Type B pancreatic cell (in vitro differentiated cells): Measurements from ENCODE around the gene DDHD1. TPM values are rescaled to one million over a fixed set of nuclear protein-coding genes. Genes with fewer than 3 reads are reported as not detected.

Experiments
- DNase-seq: peaks from one replicate; pipeline ENCODE4 v3.0.0; 2021; ENCODE audit warnings: mixed read lengths; ENCODE audit not compliant: unreplicated experiment; ENCODE audit errors: extremely low spot score
- H3K27ac Mint-ChIP-seq: 2 replicates; pipeline ENCODE4 v1.8.0; 2021; ENCODE audit warnings: mild to moderate bottlenecking, mixed read lengths
- H3K27me3 Mint-ChIP-seq: 2 replicates; pipeline ENCODE4 v1.8.0; 2021; ENCODE audit warnings: mixed read lengths
- H3K36me3 Mint-ChIP-seq: 2 replicates; pipeline ENCODE4 v1.8.0; 2021; ENCODE audit warnings: mixed read lengths
- H3K4me1 Mint-ChIP-seq: one replicate; pipeline ENCODE4 v1.8.0; 2021; ENCODE audit warnings: mixed read lengths; ENCODE audit not compliant: unreplicated experiment
- H3K4me3 Mint-ChIP-seq: 2 replicates; pipeline ENCODE4 v1.8.0; 2021; ENCODE audit warnings: mild to moderate bottlenecking, mixed read lengths
- H3K9me3 Mint-ChIP-seq: 2 replicates; pipeline ENCODE4 v1.8.0; 2021; ENCODE audit warnings: mixed read lengths
- CTCF ChIP-seq: fragments of 200-600 bp; sonication (generic); conservative IDR thresholded peaks from 2 replicates; pipeline ENCODE4 v1.5.0; 2021; ENCODE audit warnings: antibody characterized with exemption, mild to moderate bottlenecking
- total RNA-seq: library from RNA; stranded (reverse); gene quantifications from 2 replicates; pipeline ENCODE4 v1.2.1, GENCODE V29; 2021; ENCODE audit warnings: low replicate concordance

Gene DDHD1
- total RNA-seq, 1 donor from 2014 or later, result 19.1 TPM

DNA sequence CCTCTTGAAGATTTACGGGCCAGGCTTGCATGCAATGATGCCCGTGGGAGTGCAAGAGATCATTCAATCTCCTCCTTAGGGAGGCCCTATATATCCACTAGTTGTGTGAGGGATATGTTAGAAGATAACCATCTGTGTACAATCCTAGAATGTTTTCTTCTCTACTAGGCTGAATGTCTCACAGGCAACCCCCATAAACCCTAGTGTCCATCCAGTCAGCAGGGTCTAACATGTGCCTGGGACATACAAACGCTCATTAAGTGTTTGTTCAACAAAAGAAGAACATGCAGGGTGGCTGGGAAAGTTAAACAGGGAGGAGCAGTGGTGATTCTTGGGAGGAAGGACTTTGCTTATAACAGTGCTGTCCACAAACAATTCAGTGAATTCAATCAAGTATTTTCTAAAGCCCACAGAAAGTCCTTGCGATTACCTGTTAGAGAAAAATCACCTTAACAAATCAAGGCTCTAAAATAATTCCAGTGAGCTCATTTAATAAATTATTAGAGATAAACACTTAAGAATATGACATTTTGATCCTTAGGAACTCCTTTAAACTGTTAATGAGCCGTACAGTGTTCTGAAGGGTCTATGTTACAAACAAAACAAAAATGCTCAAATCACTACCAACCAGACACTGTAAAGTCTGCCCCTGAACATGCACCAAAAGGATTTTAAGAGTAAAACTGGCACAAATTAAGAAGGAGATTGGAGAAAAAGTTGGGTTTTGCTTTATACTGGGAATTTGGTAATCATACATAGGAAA, 105.6 kb downstream of the DDHD1 start:
- no peak for DNase-seq
- Mint-ChIP-seq H3K27me3 (no peaks in the 10 kb centered on the region), H3K9me3 (no peaks in the 10 kb centered on the region), H3K27ac (no peak overlapping the region), H3K4me3 (no peak overlapping the region), H3K4me1 (no peaks in the 10 kb centered on the region), H3K36me3 (peaks cover 8% of the 10 kb centered on the region)
- no peak for TF ChIP-seq CTCF

GRCh38 chr14:53044486-53044885, 108.6 kb downstream of the DDHD1 start:
- H3K27ac Mint-ChIP-seq, result no peak overlapping the region

DNA sequence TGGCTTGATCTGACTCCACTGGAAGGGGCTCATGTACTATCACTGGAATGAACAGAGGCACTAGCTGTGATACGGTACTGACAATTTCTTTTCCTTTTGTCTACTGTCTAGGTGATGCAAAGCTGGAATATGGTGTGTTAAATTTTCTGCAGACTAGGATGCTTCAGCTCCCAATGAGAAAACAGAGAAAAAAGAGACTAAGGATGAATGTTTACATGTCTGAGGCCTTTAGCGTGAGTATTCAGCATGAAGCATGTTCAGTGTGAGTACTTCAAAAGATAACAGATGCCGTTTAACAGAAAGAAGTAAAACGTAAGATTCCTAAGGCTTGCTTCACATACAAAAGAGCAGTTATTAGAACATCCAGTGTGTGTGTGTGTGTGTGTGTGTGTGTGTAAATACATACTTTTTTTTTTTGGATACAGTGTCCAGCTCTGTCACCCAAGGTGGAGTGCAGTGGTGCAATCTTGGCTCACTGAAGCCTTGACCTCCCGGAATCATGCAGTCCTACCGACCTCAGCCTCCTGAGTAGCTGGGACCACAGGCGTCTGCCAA, 110.0 kb downstream of the DDHD1 start:
- no peak for DNase-seq
- TF ChIP-seq CTCF, result no peak
- Mint-ChIP-seq H3K36me3 (peaks cover 8% of the 10 kb centered on the region), H3K27ac (no peak overlapping the region), H3K9me3 (no peaks in the 10 kb centered on the region), H3K4me1 (no peaks in the 10 kb centered on the region), H3K27me3 (no peaks in the 10 kb centered on the region), H3K4me3 (no peak overlapping the region)

More at GRCh38 chr14:53044486-53044885, 108.6 kb downstream of the DDHD1 start:
- DNase-seq, result no peak
- no peak overlapping the region for H3K4me3 Mint-ChIP-seq
- no peaks in the 10 kb centered on the region for H3K9me3 Mint-ChIP-seq
- H3K4me1 Mint-ChIP-seq, result no peaks in the 10 kb centered on the region
- no peak for TF ChIP-seq CTCF
- H3K36me3 Mint-ChIP-seq, result peaks cover 8% of the 10 kb centered on the region
- H3K27me3 Mint-ChIP-seq, result no peaks in the 10 kb centered on the region

DNA sequence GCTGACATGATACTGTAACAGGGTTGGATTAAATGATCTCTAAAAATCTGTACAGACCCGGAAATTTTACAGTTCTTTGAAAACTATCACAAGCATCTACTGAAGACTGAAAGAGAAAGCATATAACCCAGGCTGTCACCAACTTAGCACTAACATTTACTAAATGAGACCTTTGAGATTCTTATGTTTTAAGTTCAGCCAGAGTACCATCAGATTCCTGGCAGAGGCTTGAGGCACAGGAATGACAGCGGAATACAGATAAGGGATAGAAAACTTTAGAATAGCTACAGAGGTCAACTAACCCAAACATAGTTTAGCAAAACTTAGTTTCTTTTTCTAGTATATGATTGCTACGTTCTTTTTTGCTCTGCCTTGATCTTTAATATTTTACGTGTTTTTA, 110.6 kb downstream of the DDHD1 start:
- no peak for DNase-seq
- no peak for TF ChIP-seq CTCF
- Mint-ChIP-seq H3K27me3 (no peaks in the 10 kb centered on the region), H3K4me3 (no peak overlapping the region), H3K4me1 (no peaks in the 10 kb centered on the region), H3K9me3 (no peaks in the 10 kb centered on the region), H3K36me3 (peaks cover 14% of the 10 kb centered on the region), H3K27ac (peak overlapping the region; percentile 23)

DNA sequence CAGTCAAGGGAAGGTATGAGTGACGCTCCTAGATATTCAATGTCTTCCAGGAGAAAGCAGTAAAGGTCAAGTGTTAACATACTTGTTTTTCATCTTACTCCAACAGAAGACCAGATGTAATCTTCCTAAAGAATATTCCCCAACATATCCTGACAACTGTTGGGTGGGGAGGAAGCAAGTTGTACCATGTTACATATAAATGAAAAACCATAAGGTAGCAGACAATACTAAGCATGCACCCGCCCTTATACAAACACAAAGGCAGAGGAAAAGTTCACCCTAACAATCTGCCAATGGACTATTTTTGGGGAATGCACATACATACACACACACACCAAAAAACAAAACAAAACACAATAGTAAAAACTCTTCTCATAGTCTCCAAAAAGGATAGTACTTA, 112.1 kb downstream of the DDHD1 start:
- Mint-ChIP-seq H3K9me3 (no peaks in the 10 kb centered on the region), H3K4me3 (no peak overlapping the region), H3K36me3 (peaks cover 20% of the 10 kb centered on the region), H3K4me1 (no peaks in the 10 kb centered on the region), H3K27me3 (no peaks in the 10 kb centered on the region), H3K27ac (no peak overlapping the region)
- TF ChIP-seq CTCF, result no peak
- no peak for DNase-seq
